NCI-H524 treated with DMSO at 0.1 percent for 48 hours (cell line): ENCODE results near the gene DDX28.
"Not testable (repeated sequence)": the region's sequence is repeated elsewhere in the genome, so short reads cannot be mapped to it uniquely, and the experiment has no call there.

Experiments
- DNase-seq: peaks from one replicate; lab custom pipeline; 2025; lab: John Stamatoyannopoulos, UW

The DDX28 gene

GRCh38 chr16:68037841-68038597, 15.0 kb upstream of the DDX28 start:
- DNase-seq: no peak

- DNase-seq: no peak
These were observed 12.2 kb upstream of the DDX28 start for GRCh38 chr16:68035227-68035626.

GRCh38 chr16:68033101-68033500, 10.1 kb upstream of the DDX28 start:
- DNase-seq: no peak

GRCh38 chr16:68031951-68032350, 8.9 kb upstream of the DDX28 start:
- DNase-seq: no peak

GRCh38 chr16:68030108-68030507, 7.1 kb upstream of the DDX28 start:
- not testable (repeated sequence) for DNase-seq

- no peak for DNase-seq
These were observed 6.0 kb upstream of the DDX28 start for GRCh38 chr16:68028996-68029395.

- DNase-seq: no peak
These were observed 729 bp downstream of the DDX28 start for GRCh38 chr16:68022278-68022727.

GRCh38 chr16:68021490-68021889, 1.5 kb downstream of the DDX28 start:
- DNase-seq: no peak

- no peak for DNase-seq
These were observed 3.8 kb downstream of the DDX28 start for GRCh38 chr16:68019167-68019680.

GRCh38 chr16:68015681-68016080, 7.4 kb downstream of the DDX28 start, which contains the start of gene DPEP2NB:
TSS of gene DPEP2NB (minus strand) at chr16:68015911. CDS start at chr16:68015770, 141 bp downstream.
- no peak for DNase-seq

GRCh38 chr16:68013440-68013839, 9.6 kb downstream of the DDX28 start:
- no peak for DNase-seq

- DNase-seq: not testable (repeated sequence)
These were observed 13.2 kb downstream of the DDX28 start for GRCh38 chr16:68009872-68010271.

- no peak for DNase-seq
These were observed 13.8 kb downstream of the DDX28 start for GRCh38 chr16:68009157-68009735.

GRCh38 chr16:68005786-68006286, 17.2 kb downstream of the DDX28 start:
- no peak for DNase-seq

GRCh38 chr16:68005211-68005610, 17.8 kb downstream of the DDX28 start:
- DNase-seq: no peak

GRCh38 chr16:68003031-68003430, 20.0 kb downstream of the DDX28 start:
- no peak for DNase-seq

- DNase-seq: no peak
These were observed 22.6 kb downstream of the DDX28 start for GRCh38 chr16:68000450-68000849.

- no peak for DNase-seq
These were observed 23.0 kb downstream of the DDX28 start for GRCh38 chr16:67999985-68000384.

- not testable (repeated sequence) for DNase-seq
These were observed 24.0 kb downstream of the DDX28 start, which contains the start of gene DPEP2 for GRCh38 chr16:67998779-67999688. TSS of gene DPEP2 (minus strand) at chr16:67999484. CDS start at chr16:67993212, 6,272 bp downstream.

- not testable (repeated sequence) for DNase-seq
These were observed 24.7 kb downstream of the DDX28 start for GRCh38 chr16:67998231-67998778.

GRCh38 chr16:67996666-67997065, 26.4 kb downstream of the DDX28 start:
- DNase-seq: no peak

GRCh38 chr16:67995423-67995822, 27.6 kb downstream of the DDX28 start:
- no peak for DNase-seq
